Choroid plexus epithelial cell (primary cell): ENCODE measurements around the gene APOL2.

ENCODE experiments used
- DNase-seq: peaks from one replicate; pipeline ENCODE4 v3.0.0-alpha.2; 2010; ENCODE audit warnings: low read depth
- H3K4me3 ChIP-seq: 2 replicates; pipeline ENCODE4 v1.5.1; 2011; ENCODE audit warnings: low read depth, mild to moderate bottlenecking, control low read depth, low read length, moderate library complexity
- CTCF ChIP-seq: conservative IDR thresholded peaks from 2 replicates; pipeline ENCODE4 v1.5.1; 2011; ENCODE audit warnings: low read depth, mild to moderate bottlenecking, control low read depth, inconsistent platforms, low read length, moderate library complexity

APOL2 gene

GRCh38 chr22:36197514-36198146 is 41.7 kb downstream of the APOL2 start:
- TF ChIP-seq CTCF = no peak
- H3K4me3 ChIP-seq = no peak overlapping the region
- DNase-seq = no peak

GRCh38 chr22:36197065-36197440 is 42.3 kb downstream of the APOL2 start:
- no peak overlapping the region for H3K4me3 ChIP-seq
- peak; percentile 81 for DNase-seq
- no peak for TF ChIP-seq CTCF

- TF ChIP-seq CTCF = no peak
- no peak overlapping the region for H3K4me3 ChIP-seq
Measured at GRCh38 chr22:36196254-36197064, 42.9 kb downstream of the APOL2 start.

GRCh38 chr22:36194971-36195370 is 44.4 kb downstream of the APOL2 start:
- DNase-seq = peak; percentile 89
- peak; percentile 84 for TF ChIP-seq CTCF
- no peak overlapping the region for H3K4me3 ChIP-seq

More at GRCh38 chr22:36196254-36197064, 42.9 kb downstream of the APOL2 start:
- no peak for DNase-seq

- TF ChIP-seq CTCF = no peak
- no peak for DNase-seq
- H3K4me3 ChIP-seq = no peak overlapping the region
Measured at GRCh38 chr22:36194385-36194784, 44.9 kb downstream of the APOL2 start.

- TF ChIP-seq CTCF = no peak
- no peak overlapping the region for H3K4me3 ChIP-seq
- no peak for DNase-seq
Measured at GRCh38 chr22:36193577-36193976, 45.8 kb downstream of the APOL2 start.

- no peak overlapping the region for H3K4me3 ChIP-seq
- no peak for TF ChIP-seq CTCF
- no peak for DNase-seq
Measured at GRCh38 chr22:36193171-36193570, 46.2 kb downstream of the APOL2 start.
